Measurements from ENCODE around the gene INTS4. TPM values are rescaled to one million over a fixed set of nuclear protein-coding genes. Genes with fewer than 3 reads are reported as not detected.
"Not testable (repeated sequence)": the region's sequence is repeated elsewhere in the genome, so short reads cannot be mapped to it uniquely, and the experiment has no call there.

INTS4 gene
- total RNA-seq, 1 experiment from 2014 or later = 13.9 TPM

- Histone ChIP-seq H3K27me3 (replicated peaks) (no peaks in the 10 kb centered on the region), H3K4me3 (no peak overlapping the region), H3K36me3 (no peaks in the 10 kb centered on the region), H3K27ac (no peak overlapping the region), H3K4me1 (replicated peaks) (no peaks in the 10 kb centered on the region), H3K9me3 (replicated peaks) (no peaks in the 10 kb centered on the region)
- no peak for DNase-seq (ENCODE audit: low read depth in 1 of 2, low spot score in 2 of 2)
Measured at GRCh38 chr11:78033040-78033439, 38.6 kb upstream of the INTS4 start.

DNA sequence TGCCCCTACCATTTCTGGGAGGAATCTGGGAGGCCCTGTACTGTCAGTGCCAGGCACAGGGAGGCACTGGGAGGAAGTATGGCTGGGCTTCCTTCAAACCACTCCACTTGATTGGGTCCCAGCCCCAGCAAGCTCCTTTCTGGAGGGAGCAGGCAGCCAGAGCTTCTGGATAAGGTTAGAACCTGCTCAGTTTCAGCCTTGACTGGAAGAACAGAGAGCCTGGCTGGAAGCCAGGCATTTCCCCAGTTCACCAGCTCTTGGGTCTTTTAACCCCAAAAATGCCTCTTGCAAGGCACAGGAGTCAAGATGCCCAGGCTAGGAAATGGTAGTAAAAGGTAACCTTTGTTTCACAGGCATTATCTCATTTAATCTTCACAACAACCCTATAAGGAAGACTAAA lies 37.6 kb upstream of the INTS4 start:
- no peak overlapping the region for H3K4me3 ChIP-seq
- no peaks in the 10 kb centered on the region for H3K27me3 ChIP-seq (replicated peaks)
- no peak overlapping the region for H3K27ac ChIP-seq
- no peaks in the 10 kb centered on the region for H3K36me3 ChIP-seq
- no peaks in the 10 kb centered on the region for H3K9me3 ChIP-seq (replicated peaks)
- H3K4me1 ChIP-seq (replicated peaks) = no peaks in the 10 kb centered on the region
- no peak for DNase-seq (ENCODE audit: low read depth in 1 of 2, low spot score in 2 of 2)

DNA sequence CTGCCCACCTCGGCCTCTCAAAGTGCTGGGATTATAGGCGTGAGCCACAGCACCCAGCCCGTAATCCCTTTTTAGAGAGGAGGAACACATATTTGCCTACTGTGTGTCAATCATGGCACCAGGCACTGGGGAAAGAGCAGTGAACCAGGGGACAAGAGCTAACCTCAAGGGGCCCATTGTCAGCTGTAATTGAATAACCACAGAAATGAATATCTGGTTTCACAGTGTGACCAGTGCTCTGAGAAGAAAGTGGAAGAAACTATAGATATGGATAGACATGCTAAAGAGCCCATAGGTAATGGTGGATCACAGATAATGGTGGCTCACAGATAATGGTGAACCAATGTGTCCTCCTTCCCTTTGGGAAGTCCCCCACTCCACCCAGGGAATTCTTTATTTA lies 37.2 kb upstream of the INTS4 start:
- Histone ChIP-seq H3K27me3 (replicated peaks) (no peaks in the 10 kb centered on the region), H3K4me3 (no peak overlapping the region), H3K27ac (no peak overlapping the region), H3K36me3 (no peaks in the 10 kb centered on the region), H3K9me3 (replicated peaks) (no peaks in the 10 kb centered on the region), H3K4me1 (replicated peaks) (no peaks in the 10 kb centered on the region)
- no peak for DNase-seq (ENCODE audit: low read depth in 1 of 2, low spot score in 2 of 2)

- Histone ChIP-seq H3K9me3 (replicated peaks) (no peaks in the 10 kb centered on the region), H3K4me1 (replicated peaks) (no peaks in the 10 kb centered on the region), H3K27me3 (replicated peaks) (no peaks in the 10 kb centered on the region), H3K4me3 (no peak overlapping the region), H3K36me3 (no peaks in the 10 kb centered on the region), H3K27ac (no peak overlapping the region)
- no peak for DNase-seq (ENCODE audit: low read depth in 1 of 2, low spot score in 2 of 2)
Measured at GRCh38 chr11:78030429-78031325, 36.2 kb upstream of the INTS4 start.

- H3K4me1 ChIP-seq (replicated peaks); H3K27ac ChIP-seq; H3K4me3 ChIP-seq; H3K36me3 ChIP-seq; H3K27me3 ChIP-seq (replicated peaks); DNase-seq (ENCODE audit: low read depth in 1 of 2, low spot score in 2 of 2); H3K9me3 ChIP-seq (replicated peaks): not testable (repeated sequence)
Measured at GRCh38 chr11:78028423-78028822, 34.0 kb upstream of the INTS4 start.

- DNase-seq (ENCODE audit: low read depth in 1 of 2, low spot score in 2 of 2) = no peak
- no peaks in the 10 kb centered on the region for H3K27me3 ChIP-seq (replicated peaks)
- H3K36me3 ChIP-seq = no peaks in the 10 kb centered on the region
- H3K27ac ChIP-seq = no peak overlapping the region
- H3K4me3 ChIP-seq = no peak overlapping the region
- no peaks in the 10 kb centered on the region for H3K9me3 ChIP-seq (replicated peaks)
- peaks cover 5% of the 10 kb centered on the region; the same call in 1 of the 2 replicates for H3K4me1 ChIP-seq (replicated peaks)
Measured at GRCh38 chr11:78027759-78028158, 33.3 kb upstream of the INTS4 start.

DNA sequence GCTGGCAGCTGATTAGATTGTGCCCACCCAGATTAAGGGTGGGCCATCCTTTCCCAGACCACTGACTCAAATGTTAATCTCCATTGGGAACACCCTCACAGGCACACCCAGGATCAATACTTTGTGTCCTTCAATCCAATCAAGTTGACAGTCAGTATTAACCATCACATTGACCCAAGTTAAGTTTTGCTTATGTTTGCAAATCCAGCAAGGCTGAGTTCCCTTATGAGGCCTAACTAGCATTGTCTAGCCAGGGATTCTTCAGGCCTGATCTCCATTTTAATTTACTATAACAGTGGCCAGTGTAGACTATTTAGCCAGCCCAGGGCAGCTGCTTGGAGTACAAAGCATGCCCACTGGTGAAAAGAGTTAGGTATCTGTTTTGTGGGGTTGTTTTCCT lies 30.9 kb upstream of the INTS4 start:
- H3K36me3 ChIP-seq = no peaks in the 10 kb centered on the region
- H3K27ac ChIP-seq = no peak overlapping the region
- H3K9me3 ChIP-seq (replicated peaks) = no peaks in the 10 kb centered on the region
- H3K27me3 ChIP-seq (replicated peaks) = no peaks in the 10 kb centered on the region
- no peak for DNase-seq (ENCODE audit: low read depth in 1 of 2, low spot score in 2 of 2)
- H3K4me3 ChIP-seq = no peak overlapping the region
- H3K4me1 ChIP-seq (replicated peaks) = peaks cover 16% of the 10 kb centered on the region

GRCh38 chr11:78023426-78023825 lies 29.0 kb upstream of the INTS4 start:
- H3K4me3 ChIP-seq = peak overlapping the region; percentile 46

DNA sequence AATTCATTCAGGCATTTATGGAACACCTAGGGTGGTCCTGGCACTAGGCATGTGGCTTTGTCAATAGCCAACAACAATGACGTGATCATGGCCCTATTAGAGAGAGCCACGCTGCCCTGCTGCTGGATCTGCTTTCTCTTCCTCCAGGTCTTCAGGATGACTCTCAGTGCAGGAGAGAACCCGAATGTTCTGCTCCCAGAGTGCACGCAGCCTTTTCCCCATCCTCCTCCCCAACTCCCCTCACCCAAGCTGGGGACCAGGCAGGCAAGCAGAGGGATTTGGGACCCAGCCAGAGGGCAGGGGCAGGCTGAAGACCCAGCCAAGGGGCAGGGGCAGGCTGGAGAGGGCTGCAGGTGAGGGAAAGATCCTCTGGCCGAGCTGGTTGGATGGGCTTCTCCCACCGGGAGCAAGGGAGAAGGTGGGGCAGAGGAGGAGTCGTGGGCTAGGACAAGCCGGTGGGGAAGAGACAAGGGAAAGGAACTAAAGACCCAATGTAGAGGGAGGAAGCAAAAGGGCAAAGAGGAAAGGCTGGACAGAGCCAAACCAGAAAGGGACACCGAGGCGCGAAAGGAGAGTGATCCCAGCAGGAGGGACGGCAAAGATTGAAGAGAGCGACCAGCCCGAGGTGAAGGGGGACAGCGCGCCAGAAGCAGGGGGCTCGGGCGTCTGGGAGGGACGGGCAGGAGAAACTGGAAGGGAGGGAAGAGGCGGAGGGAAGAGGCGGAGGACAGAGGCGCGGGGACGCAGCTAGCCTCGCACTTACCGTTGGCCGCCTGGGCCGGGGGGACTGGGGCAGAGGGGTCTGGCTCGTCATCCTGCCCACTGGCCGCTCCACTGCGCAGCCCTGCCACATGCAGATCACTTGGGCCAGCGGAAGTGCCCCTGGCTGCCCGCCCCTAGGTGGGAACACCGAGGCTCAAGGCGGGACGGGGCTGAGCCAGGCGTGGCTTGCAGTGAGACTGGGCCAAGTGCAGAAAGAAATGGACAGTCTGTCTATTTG lies 28.2 kb upstream of the INTS4 start, which contains the start of gene KCTD14:
TSS of gene KCTD14 (minus strand) at position 880 of the 1,000 bp plus-strand sequence. CDS start at position 853, 27 bp downstream.
- Histone ChIP-seq H3K9me3 (replicated peaks) (no peaks in the 10 kb centered on the region), H3K36me3 (no peaks in the 10 kb centered on the region), H3K27me3 (replicated peaks) (no peaks in the 10 kb centered on the region), H3K4me1 (replicated peaks) (peaks cover 22% of the 10 kb centered on the region), H3K4me3 (peak within 1 kb of the TSS; percentile 46), H3K27ac (peak within 1 kb of the TSS; percentile 43)
- peak; percentile 35 to 51 for DNase-seq (ENCODE audit: low read depth in 1 of 2, low spot score in 2 of 2)

More at GRCh38 chr11:78023426-78023825, 29.0 kb upstream of the INTS4 start:
- no peaks in the 10 kb centered on the region for H3K27me3 ChIP-seq (replicated peaks)
- DNase-seq (ENCODE audit: low read depth in 1 of 2, low spot score in 2 of 2) = no peak
- no peaks in the 10 kb centered on the region for H3K36me3 ChIP-seq
- H3K27ac ChIP-seq = no peak overlapping the region
- no peaks in the 10 kb centered on the region for H3K9me3 ChIP-seq (replicated peaks)
- H3K4me1 ChIP-seq (replicated peaks) = peaks cover 22% of the 10 kb centered on the region

- H3K9me3 ChIP-seq (replicated peaks) = no peaks in the 10 kb centered on the region
- no peak overlapping the region for H3K27ac ChIP-seq
- H3K4me3 ChIP-seq = no peak overlapping the region
- DNase-seq (ENCODE audit: low read depth in 1 of 2, low spot score in 2 of 2) = no peak
- H3K27me3 ChIP-seq (replicated peaks) = no peaks in the 10 kb centered on the region
- peaks cover 22% of the 10 kb centered on the region for H3K4me1 ChIP-seq (replicated peaks)
- no peaks in the 10 kb centered on the region for H3K36me3 ChIP-seq
Measured at GRCh38 chr11:78021611-78022010, 27.1 kb upstream of the INTS4 start.

- H3K27ac ChIP-seq = no peak overlapping the region
Measured at GRCh38 chr11:78020246-78020645, 25.8 kb upstream of the INTS4 start.

DNA sequence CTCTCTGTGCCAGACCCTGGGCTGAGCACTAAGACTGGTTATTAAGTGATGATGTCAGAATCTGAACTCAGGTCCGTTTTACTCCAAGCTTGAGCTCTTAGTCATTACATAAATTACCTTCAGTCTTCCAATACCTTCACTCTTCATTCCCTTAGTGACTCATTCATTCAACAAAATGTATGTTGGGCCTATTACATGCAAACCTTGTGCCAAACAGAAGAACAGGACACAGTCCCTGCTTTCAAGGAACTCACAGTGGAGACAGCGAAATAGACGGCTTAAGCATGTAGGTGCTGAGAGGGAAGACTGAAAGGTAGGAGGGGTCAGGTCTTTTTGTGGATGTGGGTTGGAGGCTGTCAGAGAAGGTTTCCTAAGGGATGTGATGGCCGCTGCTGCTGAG lies 25.3 kb upstream of the INTS4 start:
- Histone ChIP-seq H3K36me3 (no peaks in the 10 kb centered on the region), H3K27me3 (replicated peaks) (no peaks in the 10 kb centered on the region), H3K4me1 (replicated peaks) (peaks cover 22% of the 10 kb centered on the region), H3K4me3 (no peak overlapping the region), H3K9me3 (replicated peaks) (no peaks in the 10 kb centered on the region), H3K27ac (no peak overlapping the region)
- DNase-seq (ENCODE audit: low read depth in 1 of 2, low spot score in 2 of 2) = no peak

More at GRCh38 chr11:78020246-78020645, 25.8 kb upstream of the INTS4 start:
- Histone ChIP-seq H3K9me3 (replicated peaks) (no peaks in the 10 kb centered on the region), H3K4me1 (replicated peaks) (peaks cover 22% of the 10 kb centered on the region), H3K36me3 (no peaks in the 10 kb centered on the region), H3K27me3 (replicated peaks) (no peaks in the 10 kb centered on the region), H3K4me3 (no peak overlapping the region)
- DNase-seq (ENCODE audit: low read depth in 1 of 2, low spot score in 2 of 2) = no peak

- DNase-seq (ENCODE audit: low read depth in 1 of 2, low spot score in 2 of 2) = no peak
- H3K27me3 ChIP-seq (replicated peaks) = no peaks in the 10 kb centered on the region
- H3K27ac ChIP-seq = no peak overlapping the region
- no peak overlapping the region for H3K4me3 ChIP-seq
- no peaks in the 10 kb centered on the region for H3K9me3 ChIP-seq (replicated peaks)
- H3K4me1 ChIP-seq (replicated peaks) = peaks cover 9% of the 10 kb centered on the region; the same call in 1 of the 2 replicates
- no peaks in the 10 kb centered on the region for H3K36me3 ChIP-seq
Measured at GRCh38 chr11:78015878-78016277, 21.4 kb upstream of the INTS4 start.
